Adrenal gland (tissue), 12 donors: ENCODE measurements around the gene WNT2B. TPM values are rescaled to one million over a fixed set of nuclear protein-coding genes. Genes with fewer than 3 reads are reported as not detected.
A peak's percentile ranks its signal among the peaks of the same experiment; 100 is the strongest.

Source experiments
- DNase-seq, 7 donors: peaks; one replicate each; pipeline ENCODE4 v3.0.0-alpha.2; 2019 to 2020
- H3K27ac ChIP-seq, 5 donors: fragments of 200-600 bp; sonication (generic) in 4 of 5; 1 replicate in 3 of 5; 2 replicates in 2 of 5; pipeline versions ENCODE4 v1.5.1 to v1.8.0; 2016 to 2020; ENCODE audit warnings: mild to moderate bottlenecking in 1 of 5
- H3K27me3 ChIP-seq: fragments of 200-600 bp; 2 replicates; pipeline ENCODE4 v1.8.0; 2021
- H3K36me3 ChIP-seq, 2 donors: fragments of 200-600 bp; replicated peaks in 1 of 2; 1 replicate in 1 of 2; 2 replicates in 1 of 2; pipeline versions ENCODE4 v1.5.1 to v1.8.0; 2018 to 2022
- H3K4me1 ChIP-seq, 2 donors: fragments of 200-600 bp; replicated peaks in 1 of 2; 1 replicate in 1 of 2; 2 replicates in 1 of 2; pipeline versions ENCODE4 v1.5.1 to v1.8.0; 2018 to 2021
- H3K4me3 ChIP-seq, 4 donors: fragments of 200-600 bp; sonication (generic) in 3 of 4; one replicate each; pipeline ENCODE4 v1.5.1; 2016 to 2018
- H3K9me3 ChIP-seq, 3 donors: fragments of 200-600 bp; sonication (generic) in 1 of 3; replicated peaks in 1 of 3; 1 replicate in 2 of 3; 2 replicates in 1 of 3; pipeline versions ENCODE4 v1.5.1 to v1.8.0; 2016 to 2021
- CTCF ChIP-seq, 6 experiments: fragments of 450-650 bp in 4 of 6; fragments of 200-600 bp in 2 of 6; sonication (generic) in 1 of 6; IDR thresholded peaks; 1 replicate in 5 of 6; 2 replicates in 1 of 6; pipeline versions ENCODE4 v1.5.1 to v1.8.0; 2016 to 2021; ENCODE audit warnings: antibody characterized with exemption in 6 of 6, mild to moderate bottlenecking in 2 of 6, moderate library complexity in 1 of 6
- POLR2A ChIP-seq, 2 donors: fragments of 450-650 bp; IDR thresholded peaks; one replicate each; pipeline ENCODE4 v1.6.1; 2017; ENCODE audit warnings: antibody characterized with exemption in 2 of 2, mild to moderate bottlenecking in 2 of 2, moderate library complexity in 1 of 2
- WGBS, 4 donors: extraction: QIAGEN DNeasy Blood & Tissue Kit in 2 of 4; methylation state at CpG; one replicate each; pipeline versions ENCODE4 v1.1.5 to v1.1.7; 2013 to 2017; 5-methylcytosine and 5-hydroxymethylcytosine counted together
- intact Hi-C, 2 donors: fragments of 100-400 bp; cut with DNase I; formaldehyde crosslinking; loops; one replicate each; pipeline versions ENCODE4 v1.14.1 to v1.15.0; 2022 to 2023
- polyA plus RNA-seq, 3 donors: library from polyadenylated mRNA; stranded (reverse); fragments of 200-250 nt in 2 of 3; fragments of 350-450 nt in 1 of 3; fragmentation: Illumina TruSeq in 1 of 3; extraction: RNeasy Lipid Tissue Mini Kit (QIAGEN cat#74804) in 1 of 3; gene quantifications; one replicate each; pipeline ENCODE4 v1.2.3, GENCODE V29; 2013 to 2014
- total RNA-seq, 9 donors: library from RNA; depleted of rRNA in 4 of 9; stranded (reverse); fragments of >200 nt in 4 of 9; fragments of 120-200 nt in 1 of 9; fragmentation: NEBNext Ultra II Directional in 1 of 9; extraction: Animal tissue kit (Norgen Biotek cat#: 25700) in 1 of 9; gene quantifications; one replicate each; pipeline versions ENCODE4 v1.1.0 to v1.2.4, GENCODE V29; 2013 to 2023
- donor health status: healthy with polysubstance abuse.
- donor health status: Bipolar disorder and iron deficiency.
- donor health status: DM: yes; HTN: yes; CAD: no.
- donor health status: DM: no; HTN: no; CAD: no.
- donor health status: DM: no; HTN: no; CAD: no.
- donor health status: DM: yes; HTN: yes; CAD: no.

Gene WNT2B
- total and polyA plus RNA-seq, 12 donors: 0.63 to 8.1 (median 1.9) TPM

DNA sequence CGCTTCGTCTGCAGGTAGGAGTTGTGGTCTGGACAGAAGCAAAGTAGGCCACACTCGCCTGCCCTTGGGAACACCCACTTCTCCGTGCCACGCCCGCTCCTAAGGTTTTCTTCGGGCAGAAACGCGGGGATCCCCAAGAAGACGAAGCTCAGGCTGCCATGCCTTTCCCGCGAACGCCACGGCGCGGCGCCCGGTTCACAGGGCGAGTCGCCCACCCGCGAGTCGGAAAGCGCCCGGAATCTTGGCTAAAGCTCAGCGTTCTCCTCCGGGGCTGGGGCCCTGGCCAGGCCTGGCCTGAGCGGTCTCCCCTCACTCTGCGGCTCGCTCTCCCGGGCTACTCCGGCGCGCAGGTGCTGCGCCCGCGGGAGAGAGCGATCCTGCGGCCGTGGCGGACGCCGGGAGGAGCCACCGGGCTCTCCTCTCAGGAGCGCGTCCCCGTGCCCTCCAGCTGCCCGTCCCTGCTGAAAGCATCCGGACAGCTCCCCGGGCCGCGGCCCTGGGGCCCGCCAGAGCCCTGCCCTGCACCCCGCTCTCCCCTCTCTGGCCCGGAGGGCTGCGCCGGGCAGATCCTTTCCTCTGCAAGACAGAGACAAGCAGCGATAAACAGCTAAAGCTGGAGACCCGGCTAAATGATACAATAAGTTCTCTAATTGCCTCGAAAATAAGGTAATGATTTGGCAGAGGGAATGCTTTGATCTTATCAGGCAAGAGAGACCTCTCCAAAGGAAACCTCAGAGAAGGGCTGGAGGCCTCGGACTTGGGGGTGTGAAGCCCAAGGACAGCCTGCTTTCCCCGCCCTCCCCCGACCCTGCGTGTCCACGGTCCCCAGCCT, 6.7 kb upstream of the WNT2B start:
- no peaks in the 10 kb centered on the region for H3K9me3 ChIP-seq
- intact Hi-C loops: loop anchor here (5.0 to 10.0 kb wide), 4 partner anchors 113 to 210 kb away; partner anchors contain the start of genes CAPZA1 (in 2 of the 2), ST7L (in 2 of the 2) and RHOC (in 1 of the 2)
- H3K4me1 ChIP-seq: peaks cover 0 to 10% of the 10 kb centered on the region in 2 donors
- peak; percentile 70 to 83 (median 80) for DNase-seq
- H3K4me3 ChIP-seq: peak overlapping the region in 2 of 4 donors; percentile 44 to 74
- H3K27ac ChIP-seq: peak overlapping the region in 2 of 5 donors; percentile 47 to 50
- peak in 1 of 2 donors; percentile 8 for TF ChIP-seq POLR2A (IDR thresholded peaks at IDR 0.05)
- TF ChIP-seq CTCF (IDR thresholded peaks at IDR 0.05): peak; percentile 58 to 77 (median 68)
- H3K36me3 ChIP-seq: no peaks in the 10 kb centered on the region
- 2 to 4% (median 3%) methylated on average over 20 to 65 of the region's 65 CpGs for WGBS, 4 donors
- no peaks in the 10 kb centered on the region for H3K27me3 ChIP-seq

DNA sequence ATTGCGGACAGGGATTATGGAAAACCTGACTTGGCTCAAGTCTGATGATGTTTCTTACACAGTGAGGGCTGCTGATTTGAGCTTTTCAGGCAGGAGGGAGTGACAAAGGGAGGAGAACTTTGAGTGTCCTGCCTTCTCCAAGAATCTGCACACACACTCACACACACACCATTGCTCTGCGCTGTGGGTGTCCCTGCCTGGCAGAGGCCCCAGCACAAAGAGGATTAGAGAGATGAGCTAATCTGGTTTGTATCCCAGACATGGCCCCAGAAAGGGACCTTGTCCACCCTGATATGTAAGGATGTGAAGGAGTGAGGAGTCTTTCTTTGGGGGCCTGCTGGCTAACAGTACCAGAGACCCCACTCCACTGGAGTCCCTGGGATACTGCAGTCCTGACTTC, 5.9 kb upstream of the WNT2B start:
- H3K27me3 ChIP-seq: no peaks in the 10 kb centered on the region
- intact Hi-C loops: loop anchor here (5.0 to 10.0 kb wide), 4 partner anchors 112 to 209 kb away; partner anchors contain the start of genes CAPZA1 (in 2 of the 2), ST7L (in 2 of the 2) and RHOC (in 1 of the 2)
- no peaks in the 10 kb centered on the region for H3K9me3 ChIP-seq
- no peak for DNase-seq
- TF ChIP-seq POLR2A (IDR thresholded peaks at IDR 0.05): no peak
- TF ChIP-seq CTCF (IDR thresholded peaks at IDR 0.05): no peak
- H3K4me1 ChIP-seq: peaks cover under 1 to 14% of the 10 kb centered on the region in 2 donors
- H3K36me3 ChIP-seq: no peaks in the 10 kb centered on the region
- no peak overlapping the region for H3K4me3 ChIP-seq
- H3K27ac ChIP-seq: no peak overlapping the region
- 79 to 86% (median 82%) methylated on average over 2 of the region's 2 CpGs for WGBS, 4 donors

DNA sequence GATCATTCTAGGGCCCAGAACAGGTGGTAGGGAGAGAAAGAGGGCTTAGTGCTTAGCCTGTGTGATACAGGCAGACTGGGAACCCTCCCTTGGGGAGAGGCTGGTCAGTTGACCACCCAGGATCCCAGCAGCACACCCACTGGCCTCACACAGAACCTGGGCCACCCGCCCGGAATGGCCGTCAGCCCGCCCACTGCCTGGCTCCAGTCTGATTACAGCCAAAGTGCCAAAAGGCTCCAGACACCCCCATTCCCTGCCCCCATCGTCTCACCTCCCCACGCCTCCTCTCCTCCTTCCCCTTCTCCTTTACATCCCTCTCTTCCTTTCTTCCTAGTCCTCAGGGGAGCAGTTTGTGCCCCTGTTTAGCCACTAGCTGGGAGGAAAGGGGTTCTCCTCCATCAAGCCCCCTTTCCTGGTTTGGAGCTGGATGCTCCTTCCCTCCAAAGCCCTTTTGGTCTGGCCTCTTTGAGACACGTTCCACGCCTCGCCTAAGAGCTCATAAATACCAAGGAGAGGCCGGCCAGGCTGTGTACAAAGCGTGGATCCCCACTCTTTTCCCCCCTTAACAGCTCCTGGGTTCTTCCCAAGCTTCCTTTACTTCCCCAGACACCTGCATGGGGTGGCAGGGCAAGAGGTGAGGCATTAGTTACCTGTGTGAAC, 4.6 kb upstream of the WNT2B start:
- 75 to 90% (median 86%) methylated on average over 10 to 11 of the region's 11 CpGs for WGBS, 4 donors
- H3K4me1 ChIP-seq: peaks cover 8 to 27% of the 10 kb centered on the region in 2 donors
- no peaks in the 10 kb centered on the region for H3K27me3 ChIP-seq
- H3K27ac ChIP-seq: peak overlapping the region in 1 of 5 donors; percentile 3
- H3K4me3 ChIP-seq: no peak overlapping the region
- DNase-seq: no peak
- TF ChIP-seq POLR2A (IDR thresholded peaks at IDR 0.05): no peak
- no peaks in the 10 kb centered on the region for H3K36me3 ChIP-seq
- intact Hi-C loops: loop anchor here (5.0 to 10.0 kb wide), 4 partner anchors 111 to 208 kb away; partner anchors contain the start of genes CAPZA1 (in 2 of the 2), ST7L (in 2 of the 2) and RHOC (in 1 of the 2)
- no peaks in the 10 kb centered on the region for H3K9me3 ChIP-seq

DNA sequence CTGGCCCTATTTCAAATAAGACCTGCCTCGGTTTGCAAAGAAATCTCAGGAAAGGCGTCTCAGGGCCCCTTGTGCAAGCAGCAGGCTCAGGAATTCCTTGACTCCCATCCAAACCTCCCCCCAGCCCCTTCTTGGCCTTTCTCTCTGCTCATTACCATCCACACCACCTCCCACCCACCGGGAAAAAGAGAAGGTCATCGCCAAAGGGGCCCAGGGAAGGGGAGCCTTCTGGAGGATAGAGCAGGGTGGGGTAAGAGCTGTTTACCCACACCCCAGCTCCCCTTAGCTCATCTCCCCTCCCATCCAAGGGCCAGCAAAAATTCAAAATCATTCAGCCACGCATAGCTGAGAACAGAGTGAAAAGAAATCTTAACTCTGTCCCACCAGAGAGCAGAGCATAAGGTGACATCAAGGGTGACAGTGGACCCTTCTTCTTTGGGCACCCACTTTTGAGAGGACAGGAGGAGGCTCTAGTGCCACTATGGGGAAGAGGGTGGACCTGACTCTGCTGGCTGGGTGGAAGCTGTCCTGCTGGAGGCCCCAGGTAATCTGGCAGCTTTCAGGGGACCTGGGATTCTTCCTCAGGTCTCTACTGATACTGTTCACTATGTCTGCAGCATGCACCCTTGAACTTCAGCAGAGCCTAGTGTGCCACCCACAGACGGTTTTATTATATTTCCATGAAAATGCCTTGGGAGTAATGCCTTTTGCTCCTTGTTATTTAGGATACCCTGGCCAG, 3.9 kb upstream of the WNT2B start:
- Histone ChIP-seq H3K27ac (no peak overlapping the region), H3K4me3 (no peak overlapping the region), H3K27me3 (no peaks in the 10 kb centered on the region), H3K9me3 (no peaks in the 10 kb centered on the region), H3K4me1 (peaks cover 8 to 28% of the 10 kb centered on the region in 2 donors), H3K36me3 (no peaks in the 10 kb centered on the region)
- 64 to 79% (median 72%) methylated on average over 5 to 6 of the region's 6 CpGs for WGBS, 4 donors
- no peak for DNase-seq
- no peak for TF ChIP-seq CTCF (IDR thresholded peaks at IDR 0.05)
- TF ChIP-seq POLR2A (IDR thresholded peaks at IDR 0.05): no peak
- intact Hi-C loops: loop anchor here (5.0 to 10.0 kb wide), 4 partner anchors 110 to 207 kb away; partner anchors contain the start of genes CAPZA1 (in 2 of the 2), ST7L (in 2 of the 2) and RHOC (in 1 of the 2)
